NCI-H187 (cell line): ENCODE measurements around the gene HSPA4.

Experiments used
- DNase-seq, 2 experiments: peaks; one replicate each; lab custom pipeline; 2025; lab: John Stamatoyannopoulos, UW

The HSPA4 gene

GRCh38 chr5:133106343-133106742 is 54.5 kb downstream of the HSPA4 start:
- DNase-seq = no peak

DNA sequence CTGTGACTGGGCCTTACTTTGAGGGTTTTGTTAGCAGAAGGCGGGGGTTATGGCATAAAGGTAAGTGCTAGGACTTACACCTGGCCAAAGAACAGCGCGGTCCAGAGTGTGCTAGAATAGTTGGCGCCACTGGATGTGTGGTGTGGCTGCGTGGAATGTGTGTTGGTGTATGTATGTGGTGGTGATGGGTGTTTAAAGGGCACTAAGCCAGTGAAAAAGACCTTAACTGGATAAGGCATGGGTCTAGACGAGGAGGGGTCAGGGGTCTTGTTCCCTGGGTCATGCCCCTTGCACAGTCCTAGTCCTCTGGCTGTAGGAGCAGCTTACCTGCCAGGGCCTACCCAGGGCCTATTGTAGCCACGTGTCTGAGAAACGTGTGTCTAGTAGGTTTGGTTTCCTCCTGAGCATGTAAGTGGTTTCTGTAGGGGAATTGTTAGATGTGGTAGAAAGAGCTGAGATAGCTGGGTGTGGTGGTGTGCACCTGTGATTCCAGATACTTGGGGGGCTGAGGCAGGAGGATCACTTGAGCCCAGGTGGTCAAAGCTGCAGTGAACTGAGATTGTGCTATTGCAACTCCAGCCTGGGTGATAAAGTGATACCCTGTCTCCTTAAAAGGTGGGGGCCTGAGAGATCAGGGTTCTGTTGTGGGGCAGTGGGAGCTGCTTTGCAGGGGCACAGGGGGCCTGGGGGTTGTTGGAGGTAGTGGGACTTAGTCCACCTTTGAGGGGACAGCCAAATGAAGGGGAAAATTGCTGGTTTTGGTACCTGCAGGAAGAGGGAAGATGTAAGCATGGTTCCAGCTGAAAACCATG is 55.2 kb downstream of the HSPA4 start:
- DNase-seq = no peak

GRCh38 chr5:133108481-133108921 is 56.7 kb downstream of the HSPA4 start:
- no peak for DNase-seq

DNA sequence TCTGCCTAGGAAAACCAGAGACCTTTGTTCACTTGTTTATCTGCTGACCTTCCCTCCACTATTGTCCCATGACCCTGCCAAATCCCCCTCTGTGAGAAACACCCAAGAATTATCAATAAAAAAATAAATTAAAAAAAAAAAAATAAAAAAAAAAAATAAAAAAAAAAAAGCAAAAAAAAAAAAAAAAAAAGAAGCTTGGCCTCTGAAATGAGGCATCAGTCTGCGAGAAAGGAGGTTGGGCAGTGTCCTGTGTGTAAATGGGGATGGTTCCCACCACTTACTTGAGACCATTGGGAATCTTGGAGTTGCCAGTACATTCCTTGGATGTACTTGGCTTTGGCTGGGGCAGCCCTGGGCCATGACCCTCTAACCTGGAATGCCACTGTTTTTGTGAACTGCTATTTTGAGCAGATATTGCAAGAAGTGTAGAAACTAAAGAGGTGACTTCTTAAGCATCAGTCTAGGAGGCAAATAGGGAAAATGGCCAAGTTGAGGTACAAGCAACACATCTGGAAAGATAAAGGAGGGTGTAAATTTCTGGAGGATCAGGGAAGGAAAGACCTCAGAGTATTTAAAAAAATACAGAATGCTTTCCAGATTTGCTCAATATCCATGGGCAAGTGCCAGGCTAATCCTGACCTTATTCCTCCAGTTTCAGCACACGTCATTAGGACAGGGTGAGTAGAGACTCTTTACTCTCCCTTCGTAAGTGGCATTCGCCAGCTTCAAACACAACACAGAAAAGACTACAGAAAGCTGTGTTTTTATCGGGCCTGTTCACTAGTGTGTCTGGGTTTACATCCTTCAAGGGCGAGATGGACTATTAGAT is 58.1 kb downstream of the HSPA4 start:
- DNase-seq = no peak

DNA sequence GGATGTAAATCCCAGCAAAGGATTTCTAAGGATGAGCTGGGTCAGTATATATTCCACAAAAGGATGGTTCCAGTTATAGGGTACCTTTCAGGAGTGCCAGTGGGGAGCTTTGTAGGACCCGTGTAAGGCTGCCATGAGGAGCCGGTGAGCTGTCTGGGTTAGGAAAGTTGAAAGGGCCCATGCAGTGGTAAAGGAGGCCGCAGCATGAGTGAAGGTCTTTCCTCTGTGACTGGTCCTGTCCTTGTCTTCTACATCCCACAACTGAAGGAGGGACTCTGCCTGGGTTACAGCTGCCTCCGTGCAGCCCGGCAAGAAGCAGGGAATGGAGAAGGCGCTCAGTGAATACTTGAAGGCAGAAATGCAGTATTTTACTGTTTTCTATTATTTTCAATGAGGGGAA is 58.9 kb downstream of the HSPA4 start:
- DNase-seq = no peak

DNA sequence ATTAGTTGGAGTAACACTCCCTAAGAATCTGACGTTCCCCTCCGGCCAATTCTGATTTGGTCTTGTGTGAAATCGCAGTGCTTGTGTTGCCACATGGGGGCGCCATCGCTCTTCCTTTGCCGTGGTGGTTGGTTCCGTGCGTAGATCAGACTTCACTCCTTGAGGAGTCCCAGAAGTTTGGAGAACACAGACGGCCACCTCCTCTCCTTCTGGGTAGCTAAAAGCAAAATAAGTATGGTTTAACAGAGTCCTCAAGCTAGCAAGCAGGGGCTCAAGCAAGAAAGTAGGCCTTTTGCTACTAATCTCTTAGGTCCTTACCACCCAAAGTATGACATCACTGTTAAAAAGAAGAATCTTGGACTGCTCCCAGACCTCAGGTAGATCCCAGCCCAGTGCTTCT is 59.5 kb downstream of the HSPA4 start:
- peak; percentile 27 to 56 for DNase-seq

DNA sequence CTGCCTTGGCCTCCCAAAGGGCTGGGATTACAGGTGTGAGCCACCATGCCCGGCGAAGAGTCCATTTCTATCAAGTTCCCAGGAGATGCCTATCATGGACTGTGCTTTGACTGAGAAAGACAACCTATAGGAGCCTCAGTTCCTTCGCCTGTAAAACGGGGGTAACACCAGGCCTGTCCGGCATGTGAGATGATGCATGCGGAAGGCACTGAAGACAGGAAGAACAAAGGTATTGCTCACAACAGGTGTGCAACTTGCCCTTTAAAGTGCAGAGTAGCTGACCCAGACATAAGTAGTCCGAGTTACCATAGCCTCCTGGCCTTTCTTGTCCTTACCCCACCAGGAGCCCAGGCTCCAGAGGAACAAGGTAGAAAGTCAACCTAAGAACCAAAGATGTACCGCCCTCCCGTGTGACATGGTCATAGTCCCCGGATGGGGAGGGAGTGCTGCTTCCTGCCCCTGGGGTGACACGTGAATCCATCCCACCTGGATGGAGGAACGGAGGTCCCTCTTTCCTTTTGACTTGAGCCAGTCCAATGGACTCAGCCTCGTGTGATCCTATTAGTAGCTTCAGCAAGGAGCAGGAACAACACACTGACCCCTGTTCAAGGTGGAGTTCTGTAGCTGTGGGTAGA is 60.3 kb downstream of the HSPA4 start:
- no peak for DNase-seq

DNA sequence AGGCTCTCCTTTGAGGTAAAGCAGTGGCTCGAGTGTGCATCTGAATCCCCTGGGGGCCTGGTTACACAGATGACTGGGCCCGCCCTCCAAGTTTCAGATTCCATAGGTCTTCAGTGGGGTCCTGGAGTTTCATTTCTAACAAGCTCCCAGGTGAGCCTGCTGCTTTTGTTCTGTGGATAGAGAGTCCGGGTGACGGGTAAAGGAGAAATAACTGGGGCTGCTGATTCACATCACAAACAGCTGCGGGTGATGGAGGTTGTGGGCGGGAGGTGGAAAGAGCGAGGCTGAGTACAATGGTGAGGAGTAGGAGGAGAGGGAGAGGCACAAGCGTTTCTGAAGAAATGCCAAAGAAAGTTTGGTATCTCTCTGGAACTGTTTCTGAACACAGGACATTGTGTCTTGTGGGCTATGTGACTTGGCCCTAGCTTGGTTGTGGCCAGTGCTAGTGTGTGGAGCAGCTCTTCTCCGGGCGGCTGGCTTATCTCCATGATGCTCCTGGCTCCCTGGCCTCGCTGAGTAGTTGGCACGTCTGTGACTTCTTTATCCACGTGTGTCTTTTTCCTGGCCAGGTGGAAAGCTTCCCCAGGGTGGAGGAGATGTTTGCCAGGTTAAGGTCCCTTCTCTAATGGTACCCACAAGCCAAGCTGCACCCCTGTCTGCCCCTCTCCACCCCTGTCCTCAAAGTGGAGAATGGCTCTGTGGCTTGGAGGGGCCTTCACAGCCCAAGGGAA is 61.7 kb downstream of the HSPA4 start:
- DNase-seq = no peak

GRCh38 chr5:133114166-133114932 is 62.5 kb downstream of the HSPA4 start:
- no peak for DNase-seq

- DNase-seq = no peak
These were observed 63.1 kb downstream of the HSPA4 start for GRCh38 chr5:133114933-133115310.

GRCh38 chr5:133116601-133117000 is 64.8 kb downstream of the HSPA4 start:
- no peak for DNase-seq

DNA sequence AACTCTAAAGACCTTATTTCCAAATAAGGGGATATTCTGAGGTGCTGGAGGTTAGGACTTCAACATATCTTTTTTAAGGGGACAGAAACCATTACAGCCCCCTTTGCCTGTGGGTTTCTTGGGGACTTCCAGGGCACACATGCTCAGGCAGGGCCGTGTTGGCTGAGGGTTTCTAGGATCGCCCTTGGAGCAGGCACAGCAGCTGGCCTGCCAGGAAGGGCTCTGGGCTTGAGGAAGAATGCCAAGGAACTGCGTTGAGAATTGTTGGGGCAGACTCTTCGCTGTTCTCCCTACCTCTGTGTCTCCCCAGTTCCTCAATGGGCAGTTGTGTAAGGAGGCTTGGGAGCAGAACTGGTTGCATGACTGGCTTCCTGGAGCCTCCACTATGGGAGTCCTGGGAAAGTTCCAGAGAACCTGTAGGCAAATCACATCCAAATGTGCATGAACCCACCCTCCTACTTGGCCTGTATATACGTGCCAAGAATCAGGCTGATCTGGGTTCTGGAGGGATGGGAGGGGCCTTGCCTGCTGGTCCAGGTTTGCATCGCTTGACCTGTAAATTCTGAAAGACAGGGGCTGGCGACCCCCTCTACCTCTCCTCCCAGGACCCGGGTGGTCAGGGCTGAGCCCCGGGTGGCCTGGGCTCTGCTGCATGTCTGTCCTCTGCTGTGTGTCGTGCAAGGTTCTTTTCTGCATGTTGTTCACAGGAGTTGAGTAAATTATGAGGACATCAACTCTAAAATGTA is 65.5 kb downstream of the HSPA4 start:
- no peak for DNase-seq

DNA sequence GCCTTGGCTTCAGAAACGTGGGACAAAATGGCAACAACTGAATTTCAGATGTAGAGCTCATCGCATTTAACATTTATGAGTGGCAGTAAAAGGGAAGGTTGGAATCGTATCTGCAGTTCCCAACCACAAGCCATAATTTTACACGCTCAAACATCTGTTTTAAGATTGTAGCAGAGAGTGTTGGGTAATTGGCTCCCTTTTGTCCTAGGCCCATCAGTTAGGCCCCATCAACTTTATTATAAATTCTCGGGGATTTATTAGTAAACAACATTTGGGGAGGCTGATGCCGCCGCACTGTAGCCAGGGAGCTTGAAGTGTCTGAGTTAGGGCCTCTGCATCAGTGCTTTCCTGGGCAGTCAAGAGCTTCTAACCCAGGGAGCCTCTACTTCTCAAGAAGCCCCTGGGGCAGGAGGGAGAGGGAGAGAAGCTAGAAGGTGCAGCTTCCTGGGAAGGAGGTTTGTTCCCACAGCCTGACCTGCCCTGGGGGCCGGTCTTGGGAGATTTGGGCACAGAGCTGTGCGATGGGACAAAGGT is 66.2 kb downstream of the HSPA4 start:
- no peak for DNase-seq

DNA sequence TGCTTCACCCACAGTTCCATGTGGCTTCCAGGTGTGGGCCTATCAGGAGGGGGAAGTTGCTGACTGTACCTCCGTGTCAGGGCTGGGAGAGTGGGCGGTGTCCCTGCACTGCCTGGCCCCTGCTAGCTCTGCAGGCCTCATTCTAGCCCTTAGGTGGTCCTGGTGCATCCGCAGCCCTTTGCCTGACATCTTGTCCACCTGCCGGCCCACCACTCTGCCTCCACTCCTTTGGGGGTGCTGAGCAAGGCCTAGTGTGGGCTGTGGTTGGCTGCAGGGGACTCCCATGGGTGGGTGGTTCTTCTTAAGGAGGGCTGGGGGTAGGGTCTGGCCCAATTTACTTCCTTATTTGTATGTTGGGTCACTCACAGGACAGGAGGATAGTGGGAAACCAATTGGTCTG is 66.9 kb downstream of the HSPA4 start:
- no peak for DNase-seq

DNA sequence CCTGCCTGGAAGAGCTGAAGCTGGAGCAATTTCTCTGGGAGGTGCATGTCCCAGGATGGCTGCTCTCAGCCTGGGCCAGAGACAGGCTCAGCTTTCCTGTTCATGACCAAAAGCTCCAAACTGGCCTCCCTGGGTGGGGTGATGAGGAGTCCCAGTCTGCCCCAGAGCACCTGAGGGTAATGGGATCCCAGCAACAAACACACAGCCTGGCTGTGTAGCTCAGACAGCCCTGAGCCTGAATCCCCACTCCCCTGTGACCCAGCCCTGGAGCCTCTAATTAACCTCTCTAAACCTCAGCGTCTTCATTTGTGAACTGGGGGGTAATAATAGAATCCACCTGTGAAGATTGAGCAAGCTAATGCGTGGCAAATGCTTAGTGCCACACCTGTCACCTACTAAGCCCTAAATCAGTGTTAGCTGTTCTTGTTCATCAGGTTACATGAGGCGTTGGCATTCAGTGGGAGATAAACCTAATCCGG is 67.5 kb downstream of the HSPA4 start:
- no peak for DNase-seq

DNA sequence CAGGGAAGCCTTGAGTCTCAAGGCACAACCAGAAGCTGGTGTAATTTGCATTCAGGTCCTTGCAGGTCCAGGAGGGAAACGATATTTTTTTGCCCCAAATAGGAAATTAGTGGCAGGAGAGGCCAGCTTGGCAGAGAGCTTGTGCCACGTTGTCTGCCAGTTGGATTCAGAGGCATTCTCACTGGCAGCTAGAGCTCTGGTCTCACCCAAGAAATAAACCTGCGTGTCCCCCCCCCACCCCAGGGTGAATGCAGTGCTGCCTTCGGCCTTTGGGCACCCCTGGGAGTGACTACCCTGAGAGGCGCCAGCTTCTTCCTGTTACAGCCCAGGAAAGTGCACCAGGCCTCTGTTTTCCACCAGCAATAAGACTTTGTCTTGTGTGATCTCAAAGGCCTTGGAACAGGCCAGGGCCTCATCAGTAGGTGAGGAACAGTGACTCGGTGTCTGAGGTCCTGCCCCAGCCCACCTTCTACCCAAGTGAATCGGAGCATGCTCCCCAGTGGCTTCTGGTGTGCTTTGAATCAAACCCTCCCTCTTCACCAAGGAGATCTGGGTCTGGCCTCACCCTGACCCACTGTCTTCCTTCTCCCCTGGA is 68.4 kb downstream of the HSPA4 start:
- DNase-seq = no peak

GRCh38 chr5:133121080-133121479 is 69.3 kb downstream of the HSPA4 start:
- no peak for DNase-seq

DNA sequence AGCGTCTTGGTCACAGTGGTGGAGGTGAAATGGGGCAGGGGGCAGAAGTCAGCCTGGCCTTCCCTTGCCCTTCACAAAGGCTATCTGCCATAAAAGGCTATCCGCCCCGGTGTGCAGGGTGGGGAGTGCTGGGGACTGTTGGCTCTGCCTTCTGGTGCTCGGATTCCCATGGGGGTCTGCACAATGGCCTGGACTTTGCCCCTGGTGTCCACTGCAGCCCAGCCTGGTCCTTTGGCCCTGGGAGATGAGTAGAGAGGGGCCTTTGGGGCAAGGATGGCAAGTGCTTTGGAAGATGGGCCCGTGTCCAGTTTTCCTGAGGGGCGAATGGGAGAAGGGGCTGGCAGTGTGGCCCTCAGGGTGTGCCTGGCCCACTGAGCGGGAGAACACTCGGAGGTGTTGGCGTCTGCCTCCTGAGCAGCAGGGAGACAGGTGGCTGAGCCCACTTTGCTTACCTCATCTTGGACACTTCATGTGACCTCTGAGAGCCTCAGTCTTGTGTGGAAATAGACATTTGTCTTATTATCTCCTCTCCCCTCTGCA is 69.9 kb downstream of the HSPA4 start:
- DNase-seq = no peak

DNA sequence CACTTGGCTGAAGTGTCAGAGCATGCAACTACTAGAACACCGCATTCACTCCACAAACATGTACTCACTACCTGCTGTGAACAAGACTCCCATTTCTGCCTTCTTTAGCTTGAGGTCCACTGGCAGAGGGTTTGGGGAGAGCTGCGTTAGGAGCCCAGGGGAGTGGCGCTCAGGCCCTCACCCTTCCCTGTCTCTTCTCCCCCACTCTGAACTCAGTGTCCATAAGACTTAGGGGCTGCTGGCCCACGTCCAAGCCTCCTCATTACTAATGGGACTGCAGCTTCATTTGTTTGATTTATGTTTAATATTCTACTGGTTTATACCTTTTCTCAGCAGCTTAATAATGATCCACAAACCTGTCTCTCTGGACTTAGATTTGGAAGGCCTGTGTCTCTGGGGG is 70.9 kb downstream of the HSPA4 start:
- DNase-seq = no peak

GRCh38 chr5:133123297-133123696 is 71.5 kb downstream of the HSPA4 start:
- no peak for DNase-seq
